ENCODE measurements around the gene CD81.
A peak's percentile ranks its signal among the peaks of the same experiment; 100 is the strongest.

Gene CD81

DNA sequence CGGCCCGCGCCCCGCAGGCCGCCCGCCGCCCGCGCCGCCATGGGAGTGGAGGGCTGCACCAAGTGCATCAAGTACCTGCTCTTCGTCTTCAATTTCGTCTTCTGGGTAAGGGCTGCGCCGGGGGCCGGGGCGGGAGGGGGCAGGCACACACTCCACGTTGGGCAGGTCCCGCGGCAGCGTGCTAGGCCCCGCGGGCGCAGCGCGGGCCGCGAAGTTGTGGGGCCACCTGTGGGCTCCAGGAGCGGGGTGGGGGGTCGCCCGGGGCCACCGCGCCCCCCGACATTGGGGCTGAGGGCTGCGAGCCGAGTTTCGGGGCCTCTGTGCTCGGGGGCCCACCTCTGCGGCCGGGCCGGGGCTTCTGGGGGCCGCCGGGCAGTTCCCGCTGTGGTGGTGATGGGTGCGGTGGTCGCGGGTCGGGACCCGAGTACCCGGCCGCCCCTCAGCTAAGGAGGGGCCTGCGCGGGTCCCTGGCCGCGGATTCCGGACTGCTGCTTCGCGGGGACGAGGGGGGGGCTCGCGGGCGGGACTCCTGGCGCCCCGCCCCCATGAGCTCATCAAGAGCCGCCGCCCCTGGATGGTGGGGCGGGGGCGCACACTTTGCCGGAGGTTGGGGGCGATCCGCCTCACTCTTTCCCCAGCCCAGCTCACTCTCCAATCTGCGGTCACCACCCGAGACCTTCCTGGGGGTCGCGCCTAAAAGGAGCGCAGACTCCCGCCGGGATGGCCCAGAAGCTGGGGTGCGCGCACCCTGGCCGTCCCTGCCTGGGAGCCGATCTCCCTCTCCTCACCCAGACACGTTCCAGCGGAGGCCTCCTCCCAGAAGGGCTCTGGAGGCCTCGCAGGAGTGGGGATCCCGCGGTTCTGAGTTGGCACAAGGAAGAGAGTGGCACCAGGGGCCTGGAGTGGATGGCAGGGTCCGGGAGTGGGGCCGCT, 667 bp downstream of the CD81 start:
- DNase-seq = peak; percentile 76

DNA sequence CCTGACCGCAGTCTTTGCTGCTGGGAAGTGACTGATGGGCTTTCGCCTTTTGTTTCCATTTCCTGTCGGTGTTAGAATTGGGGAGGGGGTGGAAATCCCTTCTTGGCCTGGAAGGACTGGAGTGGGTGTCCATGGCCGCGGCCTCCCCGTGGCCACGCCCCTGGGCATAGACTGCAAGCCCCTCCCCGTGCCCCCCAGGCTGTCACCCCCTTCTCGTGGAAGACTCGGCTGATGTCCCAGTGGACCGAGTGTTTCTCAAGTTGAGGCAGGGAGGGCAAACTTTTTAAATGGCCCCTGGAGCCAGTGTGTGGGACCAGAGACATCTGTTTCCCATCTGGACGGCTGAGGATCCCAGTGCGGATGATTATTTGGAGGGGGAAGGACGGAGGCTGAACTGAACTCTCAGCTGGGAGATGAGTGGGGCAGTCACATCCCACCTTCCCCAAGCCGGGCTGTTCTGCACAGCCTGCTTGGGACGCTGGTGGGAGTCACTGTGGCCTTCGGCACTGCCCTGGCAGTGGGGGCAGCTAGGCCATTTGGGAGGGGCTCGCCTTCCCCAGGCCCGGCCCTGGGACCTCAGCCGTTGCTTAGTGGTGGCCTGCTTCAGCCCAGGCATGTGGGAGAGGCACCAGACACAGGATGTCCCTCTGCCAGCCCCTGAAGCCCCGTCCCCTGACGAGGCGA, 1.6 kb downstream of the CD81 start:
- DNase-seq = no peak

DNA sequence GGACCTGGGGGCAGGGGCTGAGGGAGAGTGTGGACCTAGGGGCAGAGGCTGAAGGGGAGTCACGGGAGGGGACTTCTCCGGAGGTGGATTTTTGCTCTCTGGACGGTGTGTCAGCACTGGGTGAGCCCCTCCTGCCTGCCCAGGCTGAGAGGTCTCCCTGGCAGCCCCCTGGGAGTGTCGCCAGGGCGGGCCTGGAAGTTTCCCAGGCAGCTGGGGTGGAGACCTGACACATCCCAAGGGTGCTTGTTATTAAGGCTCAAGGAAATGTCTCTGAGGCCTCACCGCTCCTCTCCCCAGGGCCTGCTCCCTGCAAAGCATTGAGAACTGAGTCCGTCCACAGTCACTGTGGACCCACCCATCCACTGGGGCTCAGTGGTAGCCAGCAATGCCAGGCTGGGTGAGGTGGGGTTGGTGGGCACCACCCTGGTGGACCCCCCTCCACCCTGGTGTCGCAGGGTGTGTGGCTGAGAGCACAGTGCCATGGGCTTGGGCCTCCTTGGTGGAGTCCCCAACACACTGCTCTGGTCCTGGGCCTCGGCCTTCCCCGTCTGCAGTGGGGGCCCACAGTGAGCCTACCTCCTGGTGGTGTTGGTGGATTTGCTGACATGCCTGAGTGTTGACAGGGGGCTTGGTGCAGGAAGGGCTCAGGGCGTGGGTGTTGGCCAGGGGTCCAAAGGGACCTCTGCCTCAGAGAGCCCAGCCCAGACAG, 2.5 kb downstream of the CD81 start:
- no peak for DNase-seq

DNA sequence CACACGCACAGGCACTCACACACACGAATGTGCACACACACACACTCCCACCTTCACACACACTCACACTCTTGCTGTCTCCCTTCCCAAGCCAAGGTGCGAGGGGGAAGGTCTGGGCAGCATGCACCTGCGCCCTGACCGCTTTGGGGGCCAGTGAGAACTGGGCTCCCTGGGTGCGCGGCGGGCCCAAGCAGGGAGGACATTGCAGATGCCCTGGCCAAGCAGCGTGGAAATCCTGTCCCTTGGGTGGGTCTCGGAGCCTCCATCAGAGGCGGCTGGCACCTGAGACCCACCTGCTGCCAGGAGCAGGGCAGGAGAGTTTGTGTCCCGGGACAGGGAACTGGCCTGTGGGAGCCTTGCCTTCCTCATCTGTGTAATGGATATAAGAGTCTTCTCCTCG, 3.3 kb downstream of the CD81 start:
- no peak for DNase-seq

DNA sequence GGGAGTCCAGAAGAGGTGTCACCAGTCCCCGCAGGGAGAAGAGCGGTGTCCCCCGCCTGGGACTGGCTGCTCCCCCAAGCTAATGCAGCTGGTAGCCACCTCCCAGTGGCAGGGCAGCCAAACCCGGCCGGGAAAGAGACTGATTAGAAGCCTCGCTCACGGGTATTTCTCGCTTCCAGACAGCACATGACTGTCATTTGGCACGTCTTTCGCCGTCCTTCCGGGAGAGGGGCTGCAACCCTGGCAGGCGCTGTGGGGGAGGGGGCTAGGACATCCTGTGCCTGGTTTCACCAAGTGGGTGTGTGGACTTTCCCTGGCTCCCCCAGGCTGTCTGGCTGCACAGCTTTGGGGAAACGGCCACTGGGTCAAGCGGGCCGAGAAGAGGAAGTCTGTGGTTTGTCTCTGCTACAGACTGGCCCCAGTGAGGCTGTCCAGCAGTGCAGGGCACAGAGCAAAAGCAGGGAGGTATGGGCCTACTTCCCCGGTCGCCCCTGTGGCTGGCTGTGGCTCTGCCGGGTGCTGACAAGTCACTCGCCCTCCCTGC, 3.8 kb downstream of the CD81 start:
- no peak for DNase-seq

DNA sequence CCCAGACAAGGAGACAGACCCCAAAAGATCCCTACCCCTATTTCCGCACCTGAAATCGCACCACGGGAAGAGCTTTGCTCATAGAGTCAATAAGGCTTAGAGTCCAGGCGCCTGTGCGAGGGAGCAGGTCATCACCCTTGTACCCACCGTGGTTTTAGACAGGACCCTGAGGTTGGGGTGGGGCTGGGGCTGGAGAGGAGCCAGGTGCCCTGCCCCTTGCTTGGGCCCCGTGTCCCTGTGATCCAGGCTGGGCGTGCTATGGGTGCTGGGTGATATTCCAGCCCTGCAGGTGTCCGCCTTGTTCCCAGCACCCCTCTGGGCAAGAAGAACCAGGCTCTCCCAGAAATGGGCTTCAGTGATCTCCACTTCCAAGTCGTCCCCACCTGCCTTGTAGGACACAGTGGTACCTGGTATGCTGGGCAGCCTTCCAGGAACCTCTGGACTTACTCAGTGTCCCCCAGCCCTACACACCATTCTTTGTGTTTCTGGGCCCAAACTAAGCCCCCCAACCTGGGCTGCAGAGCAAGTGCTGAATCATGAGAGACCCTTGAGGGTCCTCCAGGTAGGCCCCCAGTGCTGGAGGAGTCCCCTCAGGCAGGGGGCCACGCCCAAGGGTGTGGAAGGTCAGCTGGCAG, 4.5 kb downstream of the CD81 start:
- no peak for DNase-seq

DNA sequence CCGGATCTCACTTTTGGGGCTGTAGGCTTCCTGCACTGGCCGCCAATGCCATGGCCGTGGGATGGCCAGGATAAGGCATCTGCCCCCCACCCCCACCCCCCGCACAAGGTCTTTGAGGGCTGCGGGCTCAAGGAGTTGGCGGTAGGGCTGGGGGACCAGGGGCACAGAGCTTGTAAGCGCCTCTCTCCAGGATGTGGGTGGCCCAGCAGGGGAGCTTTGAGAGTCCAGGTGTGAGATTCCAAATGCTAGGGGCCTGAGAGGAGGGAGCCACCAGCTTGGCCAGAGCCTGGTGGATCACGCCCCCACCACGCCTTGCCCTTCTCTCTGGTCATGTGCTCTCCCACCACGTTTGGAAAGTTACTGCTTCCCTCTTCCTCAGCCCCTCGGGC, 5.0 kb downstream of the CD81 start:
- DNase-seq = no peak

DNA sequence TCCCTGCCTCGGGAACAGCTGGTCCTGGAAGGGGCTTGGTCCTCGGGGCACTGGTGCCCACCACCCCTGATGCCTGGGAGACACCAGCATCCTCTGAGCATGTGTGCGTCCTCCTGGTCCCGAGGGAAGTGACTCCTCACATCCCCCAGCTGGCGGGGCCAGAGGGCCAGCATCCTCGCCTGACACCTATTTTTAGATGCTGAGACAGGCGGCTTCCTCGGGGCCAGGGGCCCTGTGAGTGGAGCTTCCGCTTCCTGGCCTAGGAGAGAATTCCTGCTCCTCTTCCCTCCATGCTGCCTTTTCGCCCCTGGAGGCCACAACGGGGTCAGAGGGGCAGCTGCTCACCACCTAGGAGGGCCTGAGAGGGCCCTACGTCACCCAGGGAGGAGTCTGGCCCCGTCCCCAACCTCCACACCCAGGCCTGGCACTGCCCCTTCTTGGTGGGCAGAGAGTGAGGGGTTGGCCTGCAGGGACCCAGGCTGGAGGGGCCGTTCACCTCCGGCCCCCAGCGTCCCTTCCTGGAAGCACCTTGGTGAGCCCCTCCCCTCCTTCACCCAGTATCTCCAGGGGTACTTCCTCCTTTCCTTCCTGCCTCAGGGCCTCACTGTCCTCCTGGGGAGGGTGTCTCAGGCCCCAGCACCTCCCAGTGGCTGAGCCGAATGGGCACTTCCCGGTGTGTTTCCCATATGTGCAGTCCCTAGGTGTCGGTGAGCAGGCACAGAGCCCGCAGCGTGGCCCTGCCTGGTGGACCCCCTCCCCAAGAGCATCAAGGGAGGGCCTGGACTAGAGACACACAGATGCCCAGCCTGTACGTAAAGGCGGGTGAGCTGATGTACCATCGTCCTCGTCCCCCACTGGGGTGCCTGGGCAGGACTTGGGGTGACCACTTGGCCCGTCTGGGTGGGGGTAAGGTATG, 6.1 kb downstream of the CD81 start:
- DNase-seq = no peak

DNA sequence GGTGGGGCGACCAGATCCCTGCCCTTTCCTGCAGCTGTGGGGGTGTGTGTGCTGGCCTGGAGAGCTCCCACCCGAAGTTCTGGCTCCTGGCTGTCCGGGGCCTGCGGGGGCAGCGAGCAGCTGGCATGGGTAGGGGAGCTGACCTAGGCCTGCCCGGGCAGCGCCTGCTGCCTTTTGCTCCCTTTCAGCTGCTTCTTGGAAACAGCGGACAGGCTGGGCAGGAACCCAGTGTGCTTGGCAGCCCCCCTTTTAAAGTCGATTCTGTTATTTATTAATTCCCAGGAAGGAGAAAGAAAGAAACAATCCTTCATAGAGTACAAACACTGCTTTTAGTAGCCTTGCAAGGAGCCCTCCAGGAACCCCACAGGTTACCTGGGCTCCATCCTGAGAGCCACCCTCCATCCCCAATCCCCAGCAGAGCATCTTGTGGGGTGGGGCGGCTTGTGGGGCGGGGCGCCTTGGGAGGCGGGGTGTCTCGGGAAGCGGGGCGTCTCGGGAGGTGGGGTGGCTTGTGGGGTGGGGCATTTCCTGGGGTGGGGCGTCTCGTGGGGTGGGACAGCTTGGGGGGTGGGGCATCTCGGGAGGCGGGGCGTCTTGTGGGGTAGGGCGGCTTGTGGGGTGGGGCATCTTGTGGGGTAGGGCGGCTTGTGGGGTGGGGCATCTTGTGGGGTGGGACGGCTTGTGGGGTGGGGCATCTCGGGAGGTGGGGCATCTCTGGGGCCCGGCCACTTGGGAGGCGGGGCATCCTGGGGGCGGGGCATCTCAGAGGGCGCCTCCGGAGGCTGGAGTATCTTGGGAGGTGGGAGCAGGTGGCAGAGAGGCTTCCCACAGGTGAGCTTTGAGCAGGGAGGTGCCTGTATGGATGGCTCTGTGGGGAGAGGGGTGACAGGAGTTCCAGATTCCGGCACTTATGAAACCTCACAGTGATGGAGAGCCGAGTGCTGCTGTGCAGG, 7.0 kb downstream of the CD81 start:
- peak; percentile 47 for DNase-seq

DNA sequence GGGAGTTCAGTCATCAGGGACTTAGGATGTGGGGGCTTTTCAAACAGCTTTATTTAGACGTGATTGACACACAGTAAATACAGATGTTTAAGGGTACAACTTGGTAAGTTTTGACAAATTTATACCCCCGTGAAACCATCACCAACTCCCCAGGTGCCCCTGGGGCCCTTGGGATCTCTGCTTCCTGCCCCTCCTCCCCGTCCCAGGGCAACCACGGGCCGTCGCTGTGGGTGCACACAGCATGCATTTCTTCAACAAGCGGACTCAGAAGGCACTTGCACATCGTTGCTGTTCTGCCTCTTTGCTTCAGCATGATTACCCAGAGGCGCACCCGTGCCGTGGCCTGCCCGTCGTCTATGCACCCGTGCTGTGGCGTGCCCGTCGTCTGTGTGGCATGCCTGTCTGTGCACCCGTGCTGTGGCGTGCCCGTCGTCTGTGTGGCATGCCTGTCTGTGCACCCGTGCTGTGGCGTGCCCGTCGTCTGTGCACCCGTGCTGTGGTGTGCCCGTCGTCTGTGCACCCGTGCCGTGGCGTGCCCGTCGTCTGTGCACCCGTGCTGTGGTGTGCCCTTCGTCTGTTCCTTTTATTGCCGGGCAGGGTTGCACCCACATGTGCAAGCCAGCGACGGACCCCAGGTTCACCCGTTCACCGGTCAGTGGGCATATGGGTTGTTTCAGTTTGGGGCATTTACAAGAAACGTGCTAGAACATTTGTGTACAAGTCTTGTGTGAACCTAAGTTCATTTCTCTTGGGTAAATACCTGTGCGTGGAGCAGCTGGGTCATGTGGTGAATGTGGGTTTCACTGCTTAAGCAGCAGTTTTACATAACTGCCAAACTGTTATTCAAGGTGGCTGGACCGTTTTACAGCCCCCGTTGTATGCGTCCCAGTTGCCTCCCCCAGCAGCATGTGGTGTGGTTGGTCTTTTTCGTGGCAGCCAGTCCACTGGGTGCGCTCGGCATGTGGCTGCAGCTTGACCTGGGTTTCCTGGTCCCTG, 8.3 kb downstream of the CD81 start:
- no peak for DNase-seq

DNA sequence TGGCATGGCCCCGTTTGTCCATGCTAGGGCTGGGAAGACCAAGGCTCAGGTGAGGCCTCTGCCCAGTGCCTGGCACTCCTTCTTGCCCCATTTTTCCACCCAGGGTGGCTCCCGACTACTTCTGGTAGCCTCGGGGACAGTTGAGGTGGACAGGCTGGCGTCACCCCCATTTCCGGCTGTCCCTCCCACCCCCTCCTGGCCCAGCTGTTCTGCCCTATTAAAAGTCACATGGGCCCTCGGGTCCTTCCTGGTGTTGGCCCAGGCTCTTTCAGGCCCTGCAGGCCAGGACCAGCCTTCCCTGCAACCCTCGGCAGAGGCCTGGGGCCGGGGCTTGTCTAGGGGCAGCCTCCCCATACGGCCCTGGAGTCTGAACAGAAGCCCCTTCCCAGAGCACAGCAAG, 9.5 kb downstream of the CD81 start:
- no peak for DNase-seq

DNA sequence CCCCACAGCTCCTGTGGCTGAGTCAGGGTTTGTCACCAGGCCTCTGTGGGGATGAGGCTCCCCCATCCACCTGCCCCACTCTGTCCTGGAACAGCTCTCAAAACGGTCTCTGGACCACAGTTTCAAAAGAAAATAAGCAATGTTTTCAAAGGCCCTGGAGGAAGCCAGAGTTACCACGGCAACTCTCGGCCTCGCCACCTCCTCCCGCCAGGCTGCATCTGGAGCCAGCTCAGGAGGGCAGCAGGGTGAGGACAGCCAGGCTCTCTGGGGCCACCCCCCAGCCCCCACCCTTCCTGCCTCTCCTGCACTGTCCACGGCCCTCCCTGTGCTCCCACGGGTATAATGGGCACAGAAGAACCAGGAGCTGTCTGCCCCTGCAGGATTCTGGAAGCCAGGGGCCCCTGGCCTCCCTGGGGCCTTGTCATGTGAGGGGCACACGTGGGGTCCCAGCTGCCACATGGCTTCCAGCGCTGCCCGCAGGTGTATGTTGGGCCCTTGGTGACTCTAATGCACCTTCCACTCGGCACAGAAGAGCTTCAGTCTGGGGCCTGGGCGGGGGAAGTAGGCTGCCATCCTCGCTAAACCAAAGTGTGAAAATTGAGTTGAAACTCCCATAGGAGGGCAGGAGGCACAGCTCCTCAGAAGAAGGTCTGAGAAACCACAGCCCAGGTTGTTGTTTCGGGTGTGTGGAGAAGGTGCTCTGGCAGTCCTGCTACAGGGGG, 10.3 kb downstream of the CD81 start:
- peak; percentile 24 for DNase-seq

DNA sequence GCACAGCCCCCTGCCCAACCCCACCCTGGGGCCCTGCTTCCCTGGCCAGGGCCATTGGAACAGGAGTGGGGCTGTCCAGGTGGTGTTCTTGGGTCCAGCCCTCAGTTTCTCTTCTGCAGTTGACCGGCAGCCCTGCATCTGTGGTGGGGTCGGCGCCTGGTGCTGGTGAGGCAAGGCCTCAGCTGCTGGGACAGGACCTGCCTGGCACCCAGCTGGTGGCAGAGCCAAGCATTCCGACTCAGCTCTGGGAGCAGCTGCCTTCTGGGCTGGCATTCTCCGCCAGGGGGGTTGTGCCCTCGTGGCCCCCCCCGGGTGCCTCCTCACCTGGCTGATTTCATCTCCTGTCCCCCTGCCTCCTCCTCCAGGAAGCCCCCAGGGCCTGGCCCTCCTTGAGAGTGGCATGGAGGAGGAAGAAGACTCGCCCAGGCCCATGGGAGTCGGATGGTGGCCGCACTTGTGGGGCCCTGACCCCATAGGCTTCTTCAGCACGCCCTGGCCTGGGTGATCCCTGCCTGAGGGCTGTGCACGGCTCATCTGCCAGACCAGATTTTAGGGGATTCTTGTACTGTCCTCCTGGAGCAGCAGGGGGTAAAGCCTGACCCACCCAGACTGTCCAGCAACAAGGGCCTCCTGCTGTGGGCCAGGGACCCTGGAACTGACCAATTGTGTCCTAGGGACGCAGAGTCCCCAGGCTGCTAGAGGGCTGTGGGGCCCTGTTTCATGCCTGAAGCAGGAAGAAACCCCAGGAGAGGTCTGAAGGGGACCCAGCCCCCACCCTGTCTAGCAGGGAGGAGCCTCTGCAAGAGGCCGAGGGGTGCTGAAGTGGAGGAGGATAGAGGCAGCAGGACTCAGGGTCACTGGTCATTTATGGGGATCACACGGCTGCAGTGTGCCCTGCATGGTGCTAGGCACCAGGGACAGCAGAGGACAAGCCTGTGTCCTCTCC, 11.6 kb downstream of the CD81 start:
- no peak for DNase-seq

DNA sequence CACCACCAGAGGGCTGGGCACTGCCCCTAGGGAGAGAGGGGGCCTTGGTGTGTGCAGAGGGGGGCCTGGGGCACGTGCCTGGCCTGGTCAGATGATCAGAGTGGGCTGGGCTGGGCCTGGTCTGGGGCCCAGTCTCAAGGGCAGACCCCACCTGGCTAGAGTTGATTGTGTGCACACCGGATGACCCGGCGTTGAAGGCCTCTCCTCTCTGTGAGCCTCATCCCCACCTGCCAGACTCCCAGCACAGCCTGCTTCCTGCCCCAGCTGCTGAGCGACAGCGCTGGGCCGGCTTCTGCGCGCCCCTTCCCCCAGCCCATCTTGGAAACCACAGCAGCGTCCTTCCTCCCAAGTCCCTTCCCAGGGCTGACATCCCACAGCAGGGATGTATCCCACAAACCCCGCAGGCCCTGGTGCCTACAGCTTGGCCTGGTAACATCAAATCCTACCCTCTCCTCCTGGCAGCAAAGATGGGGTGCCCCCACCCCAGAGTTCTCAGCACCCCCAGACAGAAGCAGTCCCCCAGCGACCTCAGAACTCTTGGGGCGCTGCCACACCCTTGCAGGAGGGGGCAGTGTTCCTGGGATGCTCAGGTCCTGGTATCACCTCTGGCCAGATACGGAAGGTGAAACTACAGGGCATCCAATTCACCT, 12.4 kb downstream of the CD81 start:
- no peak for DNase-seq

DNA sequence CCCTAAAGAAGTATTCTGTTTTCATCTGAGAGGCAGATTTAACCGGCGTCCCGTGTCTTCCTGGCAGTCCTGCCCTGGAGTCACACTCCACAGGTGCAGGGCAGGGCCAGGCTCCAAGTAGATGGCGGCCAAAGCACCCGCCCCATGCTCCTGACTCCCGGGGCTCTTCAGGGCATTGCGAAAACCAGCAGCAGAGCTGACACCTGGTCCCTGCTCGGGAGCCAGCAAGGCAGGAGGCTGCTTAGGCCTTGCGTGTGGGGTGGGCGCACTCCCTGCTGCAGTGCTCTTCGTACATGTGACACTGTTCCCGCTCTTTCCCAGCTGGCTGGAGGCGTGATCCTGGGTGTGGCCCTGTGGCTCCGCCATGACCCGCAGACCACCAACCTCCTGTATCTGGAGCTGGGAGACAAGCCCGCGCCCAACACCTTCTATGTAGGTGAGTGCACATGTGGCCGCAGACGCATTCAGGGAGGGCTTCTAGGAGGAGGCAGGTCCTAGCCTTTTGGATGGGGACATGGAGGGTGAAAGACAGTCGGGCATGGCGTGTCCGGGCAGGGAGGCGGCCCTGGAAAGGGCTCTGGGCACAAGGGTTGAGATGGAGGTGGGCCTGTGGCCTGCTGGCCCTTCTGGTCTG, 13.1 kb downstream of the CD81 start:
- no peak for DNase-seq

DNA sequence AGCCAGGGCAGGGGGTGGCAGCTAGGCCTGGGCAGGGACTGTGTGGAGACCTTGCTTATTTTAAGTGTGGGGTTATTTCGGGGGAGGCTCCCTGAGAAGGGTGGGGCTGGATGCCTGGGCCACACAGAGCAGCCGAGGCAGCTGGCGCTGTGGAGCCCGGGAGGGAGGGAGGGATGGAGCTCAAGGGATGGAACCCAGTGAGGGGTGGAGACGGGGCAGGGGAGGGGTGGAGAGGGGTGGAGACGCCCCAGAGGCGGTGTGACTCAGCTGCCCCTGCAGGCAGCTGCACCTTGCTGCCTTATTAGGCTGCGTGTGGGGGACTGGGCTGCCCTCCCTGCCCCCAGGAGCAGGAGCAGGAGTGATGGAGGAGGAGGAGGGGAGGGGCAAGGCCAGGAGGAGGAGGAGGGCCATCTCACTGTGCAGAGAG, 13.6 kb downstream of the CD81 start:
- no peak for DNase-seq

Measured in CD4-positive, alpha-beta T cell treated with Interleukin-17A for 4 hours (primary cell).